Measurements from ENCODE around the gene PIEZO2.

The PIEZO2 gene

GRCh38 chr18:10907749-10908148, 241.6 kb downstream of the PIEZO2 start:
- no peaks in the 10 kb centered on the region for H3K36me3 Mint-ChIP-seq (ENCODE audit: low read depth)
- no peaks in the 10 kb centered on the region for H3K4me1 Mint-ChIP-seq (ENCODE audit: low read depth)
- H3K9me3 Mint-ChIP-seq = no peaks in the 10 kb centered on the region
- no peaks in the 10 kb centered on the region for H3K27me3 Mint-ChIP-seq (ENCODE audit: low read depth)
- H3K4me3 Mint-ChIP-seq = no peak overlapping the region
- no peak overlapping the region for H3K27ac Mint-ChIP-seq

DNA sequence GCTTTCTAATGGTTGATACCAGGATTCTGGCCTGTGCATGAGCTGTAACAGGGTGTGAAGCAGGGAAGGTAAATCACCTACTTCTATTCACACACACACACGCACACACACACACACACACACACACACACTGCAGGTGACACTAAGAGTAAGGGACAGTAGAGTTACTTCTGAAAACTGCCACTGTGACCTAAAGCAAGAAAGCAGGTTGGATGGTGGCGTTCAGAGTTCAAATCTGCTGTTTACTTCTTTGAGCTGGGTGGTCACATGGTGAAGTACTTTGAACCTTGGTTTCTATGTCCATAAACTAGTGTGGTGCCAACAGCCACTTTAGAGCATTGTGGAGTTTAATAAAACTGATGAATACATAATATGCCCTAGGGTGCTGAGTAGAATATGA, 248.0 kb downstream of the PIEZO2 start:
- no peak overlapping the region for H3K4me3 Mint-ChIP-seq
- no peaks in the 10 kb centered on the region for H3K36me3 Mint-ChIP-seq (ENCODE audit: low read depth)

GRCh38 chr18:10900435-10900834, 248.9 kb downstream of the PIEZO2 start:
- no peaks in the 10 kb centered on the region for H3K27me3 Mint-ChIP-seq (ENCODE audit: low read depth)
- no peak overlapping the region for H3K27ac Mint-ChIP-seq
- H3K4me3 Mint-ChIP-seq = no peak overlapping the region
- H3K9me3 Mint-ChIP-seq = no peaks in the 10 kb centered on the region
- H3K4me1 Mint-ChIP-seq (ENCODE audit: low read depth) = no peaks in the 10 kb centered on the region
- H3K36me3 Mint-ChIP-seq (ENCODE audit: low read depth) = no peaks in the 10 kb centered on the region

More for the DNA sequence above, 248.0 kb downstream of the PIEZO2 start:
- Mint-ChIP-seq H3K27ac (no peak overlapping the region), H3K9me3 (no peaks in the 10 kb centered on the region), H3K4me1 (ENCODE audit: low read depth) (no peaks in the 10 kb centered on the region), H3K27me3 (ENCODE audit: low read depth) (no peaks in the 10 kb centered on the region)

- no peaks in the 10 kb centered on the region for H3K4me1 Mint-ChIP-seq (ENCODE audit: low read depth)
- H3K4me3 Mint-ChIP-seq = no peak overlapping the region
- H3K27me3 Mint-ChIP-seq (ENCODE audit: low read depth) = no peaks in the 10 kb centered on the region
- H3K9me3 Mint-ChIP-seq = no peaks in the 10 kb centered on the region
- H3K36me3 Mint-ChIP-seq (ENCODE audit: low read depth) = no peaks in the 10 kb centered on the region
- no peak overlapping the region for H3K27ac Mint-ChIP-seq
Observed at GRCh38 chr18:10899481-10899880, 249.9 kb downstream of the PIEZO2 start.

GRCh38 chr18:10898417-10898974, 250.9 kb downstream of the PIEZO2 start:
- H3K27ac Mint-ChIP-seq = no peak overlapping the region
- H3K9me3 Mint-ChIP-seq = no peaks in the 10 kb centered on the region
- no peaks in the 10 kb centered on the region for H3K36me3 Mint-ChIP-seq (ENCODE audit: low read depth)
- H3K4me1 Mint-ChIP-seq (ENCODE audit: low read depth) = no peaks in the 10 kb centered on the region
- no peaks in the 10 kb centered on the region for H3K27me3 Mint-ChIP-seq (ENCODE audit: low read depth)
- no peak overlapping the region for H3K4me3 Mint-ChIP-seq

DNA sequence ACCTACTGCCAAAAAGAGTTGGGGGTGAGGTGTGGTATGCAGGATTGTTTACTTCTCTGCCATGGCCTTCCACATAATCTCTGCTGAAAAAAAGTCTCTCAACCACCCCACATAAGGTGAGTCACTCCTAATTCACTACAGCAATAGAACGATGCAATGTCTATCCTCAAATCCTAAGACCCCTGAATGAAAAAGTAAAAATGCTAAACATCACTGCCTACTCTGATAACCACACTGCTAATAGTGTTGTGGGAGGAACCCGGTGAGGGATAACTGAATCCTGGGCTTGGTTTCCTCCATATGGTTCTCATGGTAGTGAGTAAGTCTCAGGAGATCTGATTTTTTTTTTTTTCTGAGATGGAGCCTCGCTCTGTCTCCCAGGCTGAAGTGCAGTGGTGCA, 252.5 kb downstream of the PIEZO2 start:
- Mint-ChIP-seq H3K4me1 (ENCODE audit: low read depth) (no peaks in the 10 kb centered on the region), H3K36me3 (ENCODE audit: low read depth) (no peaks in the 10 kb centered on the region), H3K9me3 (no peaks in the 10 kb centered on the region), H3K27me3 (ENCODE audit: low read depth) (no peaks in the 10 kb centered on the region), H3K27ac (no peak overlapping the region), H3K4me3 (no peak overlapping the region)

DNA sequence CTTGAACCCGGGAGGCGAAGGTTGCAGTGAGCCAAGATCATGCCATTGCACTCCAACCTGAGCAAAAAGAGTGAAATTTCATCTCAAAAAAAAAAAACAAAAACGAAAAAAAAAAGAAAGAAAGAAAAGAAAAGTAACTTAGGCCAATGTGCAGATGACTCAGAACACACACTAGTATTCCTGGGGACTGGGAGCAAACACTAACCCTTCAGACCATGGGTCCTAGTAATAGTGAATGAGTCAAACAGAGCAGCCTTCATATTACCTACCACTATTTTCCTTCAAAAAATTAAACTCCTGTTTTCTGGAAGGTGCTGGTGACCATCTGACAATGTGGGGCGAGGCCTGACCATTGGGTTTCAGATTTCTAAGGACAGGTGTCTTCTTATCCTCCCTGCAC, 253.4 kb downstream of the PIEZO2 start:
- H3K4me3 Mint-ChIP-seq = no peak overlapping the region
- no peak overlapping the region for H3K27ac Mint-ChIP-seq
- no peaks in the 10 kb centered on the region for H3K36me3 Mint-ChIP-seq (ENCODE audit: low read depth)
- H3K27me3 Mint-ChIP-seq (ENCODE audit: low read depth) = no peaks in the 10 kb centered on the region
- no peaks in the 10 kb centered on the region for H3K4me1 Mint-ChIP-seq (ENCODE audit: low read depth)
- no peaks in the 10 kb centered on the region for H3K9me3 Mint-ChIP-seq

GRCh38 chr18:10894501-10894900, 254.9 kb downstream of the PIEZO2 start:
- H3K9me3 Mint-ChIP-seq = no peaks in the 10 kb centered on the region
- no peaks in the 10 kb centered on the region for H3K27me3 Mint-ChIP-seq (ENCODE audit: low read depth)
- H3K4me1 Mint-ChIP-seq (ENCODE audit: low read depth) = no peaks in the 10 kb centered on the region
- no peak overlapping the region for H3K27ac Mint-ChIP-seq
- H3K36me3 Mint-ChIP-seq (ENCODE audit: low read depth) = no peaks in the 10 kb centered on the region
- no peak overlapping the region for H3K4me3 Mint-ChIP-seq

GRCh38 chr18:10893761-10894160, 255.6 kb downstream of the PIEZO2 start:
- Mint-ChIP-seq H3K36me3 (ENCODE audit: low read depth) (no peaks in the 10 kb centered on the region), H3K27ac (no peak overlapping the region), H3K4me3 (no peak overlapping the region), H3K4me1 (ENCODE audit: low read depth) (no peaks in the 10 kb centered on the region), H3K9me3 (no peaks in the 10 kb centered on the region), H3K27me3 (ENCODE audit: low read depth) (no peaks in the 10 kb centered on the region)

DNA sequence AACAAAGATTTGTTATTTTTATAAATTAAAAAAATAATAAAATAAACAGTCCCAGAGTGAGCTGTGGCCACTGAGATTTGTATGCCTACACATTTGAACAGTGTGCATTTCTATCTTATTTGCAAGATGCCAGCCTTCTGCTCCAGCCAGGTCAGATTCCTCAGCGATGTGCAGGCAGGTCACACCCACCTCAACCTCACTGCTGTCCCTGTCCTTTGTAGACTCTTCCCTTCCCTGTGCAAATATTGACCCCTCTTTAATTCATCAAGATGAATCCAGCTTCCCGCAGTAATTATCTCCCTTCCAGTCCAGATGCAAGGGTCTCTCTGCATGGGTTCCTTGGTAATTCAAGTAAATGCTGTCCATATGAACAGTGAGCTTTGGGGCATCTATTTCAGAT, 256.2 kb downstream of the PIEZO2 start:
- no peak overlapping the region for H3K27ac Mint-ChIP-seq
- no peaks in the 10 kb centered on the region for H3K27me3 Mint-ChIP-seq (ENCODE audit: low read depth)

GRCh38 chr18:10892786-10893185, 256.6 kb downstream of the PIEZO2 start:
- no peaks in the 10 kb centered on the region for H3K9me3 Mint-ChIP-seq
- H3K4me1 Mint-ChIP-seq (ENCODE audit: low read depth) = no peaks in the 10 kb centered on the region
- no peak overlapping the region for H3K4me3 Mint-ChIP-seq
- no peaks in the 10 kb centered on the region for H3K36me3 Mint-ChIP-seq (ENCODE audit: low read depth)
- no peaks in the 10 kb centered on the region for H3K27me3 Mint-ChIP-seq (ENCODE audit: low read depth)
- no peak overlapping the region for H3K27ac Mint-ChIP-seq

More for the DNA sequence above, 256.2 kb downstream of the PIEZO2 start:
- no peak overlapping the region for H3K4me3 Mint-ChIP-seq
- H3K36me3 Mint-ChIP-seq (ENCODE audit: low read depth) = no peaks in the 10 kb centered on the region
- H3K4me1 Mint-ChIP-seq (ENCODE audit: low read depth) = no peaks in the 10 kb centered on the region
- no peaks in the 10 kb centered on the region for H3K9me3 Mint-ChIP-seq

DNA sequence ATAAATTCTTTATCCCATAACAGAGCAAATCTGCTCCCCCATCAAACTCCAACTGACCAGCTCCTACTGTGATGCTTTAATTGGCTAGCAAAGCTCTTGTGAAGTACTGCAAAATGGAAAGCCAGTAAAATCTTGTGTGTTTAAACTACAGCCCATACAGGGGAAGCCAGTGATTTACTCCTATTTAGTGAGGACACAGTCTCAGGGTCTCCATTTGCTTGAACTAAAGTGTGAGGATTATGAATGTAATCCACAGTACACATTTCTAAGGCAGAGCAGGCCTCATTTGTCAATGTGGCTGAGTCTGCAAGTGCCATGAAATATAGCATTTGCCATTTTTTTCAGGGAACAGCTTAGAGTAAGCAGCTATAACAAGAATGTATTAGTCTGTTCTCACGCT, 259.3 kb downstream of the PIEZO2 start:
- no peak overlapping the region for H3K4me3 Mint-ChIP-seq
- H3K27me3 Mint-ChIP-seq (ENCODE audit: low read depth) = no peaks in the 10 kb centered on the region
- no peaks in the 10 kb centered on the region for H3K4me1 Mint-ChIP-seq (ENCODE audit: low read depth)
- no peaks in the 10 kb centered on the region for H3K9me3 Mint-ChIP-seq
- H3K36me3 Mint-ChIP-seq (ENCODE audit: low read depth) = no peaks in the 10 kb centered on the region
- H3K27ac Mint-ChIP-seq = no peak overlapping the region

DNA sequence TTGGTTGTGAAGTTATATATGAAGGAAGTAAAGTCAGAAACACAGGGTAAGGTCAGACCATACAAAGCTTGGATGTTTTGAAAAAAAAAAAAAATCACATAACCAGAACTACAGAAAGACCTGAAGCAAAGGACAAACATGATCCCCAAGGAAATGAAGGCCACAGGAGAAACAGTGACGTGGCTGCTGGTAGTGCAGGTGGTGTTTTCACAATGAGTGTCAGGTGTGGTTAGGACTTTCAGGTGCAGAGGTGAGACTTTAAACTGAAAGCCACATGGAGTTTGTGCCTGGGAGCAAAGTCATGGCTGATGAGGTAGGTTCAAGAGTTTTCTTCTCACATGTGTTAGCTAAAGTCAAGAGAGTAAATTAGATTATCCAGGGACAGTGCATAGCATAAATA, 270.7 kb downstream of the PIEZO2 start:
- Mint-ChIP-seq H3K4me3 (no peak overlapping the region), H3K36me3 (ENCODE audit: low read depth) (no peaks in the 10 kb centered on the region), H3K27me3 (ENCODE audit: low read depth) (no peaks in the 10 kb centered on the region), H3K9me3 (no peaks in the 10 kb centered on the region), H3K27ac (no peak overlapping the region), H3K4me1 (ENCODE audit: low read depth) (no peaks in the 10 kb centered on the region)

DNA sequence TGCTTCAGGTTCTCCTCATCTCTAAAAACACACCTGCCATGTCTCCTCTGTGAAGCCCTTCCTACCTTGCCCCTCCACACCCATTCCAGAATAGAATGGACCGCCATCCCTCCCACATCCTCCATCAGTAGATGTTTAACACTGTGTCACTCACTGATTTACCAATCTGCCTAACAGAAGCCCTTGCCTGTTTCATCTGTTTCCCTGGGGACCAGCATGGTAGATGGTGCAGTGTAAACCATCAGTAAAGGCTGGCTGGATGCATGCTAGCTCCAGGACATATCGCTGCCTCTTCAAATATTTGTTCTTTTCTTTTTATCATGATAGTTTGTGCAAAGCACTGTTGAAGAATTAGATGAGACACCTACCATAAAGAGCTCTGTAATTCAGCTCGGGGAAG, 271.4 kb downstream of the PIEZO2 start:
- H3K27me3 Mint-ChIP-seq (ENCODE audit: low read depth) = no peaks in the 10 kb centered on the region

GRCh38 chr18:10875811-10876210, 273.6 kb downstream of the PIEZO2 start:
- Mint-ChIP-seq H3K27me3 (ENCODE audit: low read depth) (no peaks in the 10 kb centered on the region), H3K9me3 (no peaks in the 10 kb centered on the region), H3K4me1 (ENCODE audit: low read depth) (no peaks in the 10 kb centered on the region), H3K36me3 (ENCODE audit: low read depth) (no peaks in the 10 kb centered on the region), H3K27ac (no peak overlapping the region), H3K4me3 (no peak overlapping the region)

More for the DNA sequence above, 271.4 kb downstream of the PIEZO2 start:
- Mint-ChIP-seq H3K9me3 (no peaks in the 10 kb centered on the region), H3K4me1 (ENCODE audit: low read depth) (no peaks in the 10 kb centered on the region), H3K36me3 (ENCODE audit: low read depth) (no peaks in the 10 kb centered on the region), H3K4me3 (no peak overlapping the region), H3K27ac (no peak overlapping the region)

DNA sequence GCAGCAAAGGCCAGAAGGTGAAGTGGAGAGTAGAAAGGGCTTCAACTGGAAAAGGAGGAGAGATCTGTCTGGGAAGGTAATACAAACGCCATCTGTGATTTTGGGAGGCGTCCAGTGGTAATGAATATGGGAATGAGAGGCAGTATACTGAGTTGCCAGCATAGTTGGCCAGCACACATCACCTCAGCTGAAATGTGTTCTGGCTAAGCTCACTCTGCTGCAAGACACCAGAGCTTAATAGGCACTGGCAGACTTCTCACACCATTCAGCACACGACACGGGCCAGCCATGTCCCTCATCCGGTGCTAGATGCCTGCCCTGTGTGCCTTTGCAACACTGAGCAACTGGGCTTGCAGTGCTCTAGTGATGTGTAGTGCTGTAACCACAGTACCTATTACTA, 277.1 kb downstream of the PIEZO2 start:
- Mint-ChIP-seq H3K27ac (no peak overlapping the region), H3K27me3 (ENCODE audit: low read depth) (no peaks in the 10 kb centered on the region), H3K4me3 (no peak overlapping the region), H3K9me3 (no peaks in the 10 kb centered on the region), H3K36me3 (ENCODE audit: low read depth) (no peaks in the 10 kb centered on the region), H3K4me1 (ENCODE audit: low read depth) (no peaks in the 10 kb centered on the region)

Data from T-helper 1 cell treated with Interleukin-12 subunit alpha and Interleukin-12 subunit beta and Interleukin-4 antibody, amounts not matched to agents 30 μg/mL and 1 μg/mL, for 36 hours (primary cell).